Spleen (tissue), 7 donors: Measurements from ENCODE around the gene PAXX.

Source experiments
- CTCF ChIP-seq, 11 experiments: fragments of 200-600 bp in 7 of 11; fragments of 450-650 bp in 4 of 11; sonication (generic) in 4 of 11; IDR thresholded peaks in 8 of 11; conservative IDR thresholded peaks in 3 of 11; 1 replicate in 7 of 11; 2 replicates in 4 of 11; pipeline versions ENCODE4 v1.4.0 to v1.8.0; 2016 to 2021; ENCODE audit warnings: antibody characterized with exemption in 11 of 11, inconsistent platforms in 4 of 11, mild to moderate bottlenecking in 1 of 11
- POLR2A ChIP-seq, 3 donors: fragments of 450-650 bp; IDR thresholded peaks; one replicate each; pipeline ENCODE4 v1.5.1; 2017; ENCODE audit warnings: antibody characterized with exemption in 3 of 3, mild to moderate bottlenecking in 1 of 3
- POLR2AphosphoS5 ChIP-seq, 3 donors: sonication (generic); formaldehyde crosslinking; IDR thresholded peaks; one replicate each; pipeline ENCODE4 v1.5.1; 2017; ENCODE audit warnings: antibody characterized with exemption in 3 of 3
- donor health status: DM: no; HTN: no; CAD: no; lungs with moderate emphysema.
- donor health status: DM: no; HTN: no; CAD: no.
- donor health status: DM: no; HTN: no; CAD: no.

- TF ChIP-seq CTCF (IDR thresholded peaks at IDR 0.05 in 8 of 11, conservative IDR thresholded peaks at IDR 0.05 in 3 of 11) (no peak), POLR2A (IDR thresholded peaks at IDR 0.05) (no peak), POLR2AphosphoS5 (IDR thresholded peaks at IDR 0.05) (no peak)
Measured at GRCh38 chr9:137023583-137023991, 31.4 kb downstream of the PAXX start.
